ENCODE data around the gene VSIG10L.

DNA sequence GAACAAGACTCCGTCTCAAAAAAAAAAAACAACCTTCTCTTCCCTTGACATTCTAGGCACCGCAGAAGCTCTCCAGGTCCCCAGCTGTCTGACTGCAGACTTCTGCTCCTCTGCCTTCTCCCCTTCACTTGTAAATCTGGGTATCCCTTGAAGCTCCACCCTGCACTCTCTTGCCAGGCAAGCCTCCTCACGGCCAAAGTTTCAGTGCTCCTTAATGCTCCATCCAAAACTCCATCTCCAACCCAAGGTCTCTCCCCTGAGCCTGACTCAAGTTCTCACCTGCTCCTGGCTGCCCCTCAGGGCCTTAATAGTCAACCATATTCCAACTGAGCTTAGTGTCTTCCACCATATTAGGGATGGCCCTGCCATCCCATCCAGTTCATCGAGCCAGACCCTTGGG lies 28.3 kb upstream of the VSIG10L start:
- TF ChIP-seq, protein P1, sequence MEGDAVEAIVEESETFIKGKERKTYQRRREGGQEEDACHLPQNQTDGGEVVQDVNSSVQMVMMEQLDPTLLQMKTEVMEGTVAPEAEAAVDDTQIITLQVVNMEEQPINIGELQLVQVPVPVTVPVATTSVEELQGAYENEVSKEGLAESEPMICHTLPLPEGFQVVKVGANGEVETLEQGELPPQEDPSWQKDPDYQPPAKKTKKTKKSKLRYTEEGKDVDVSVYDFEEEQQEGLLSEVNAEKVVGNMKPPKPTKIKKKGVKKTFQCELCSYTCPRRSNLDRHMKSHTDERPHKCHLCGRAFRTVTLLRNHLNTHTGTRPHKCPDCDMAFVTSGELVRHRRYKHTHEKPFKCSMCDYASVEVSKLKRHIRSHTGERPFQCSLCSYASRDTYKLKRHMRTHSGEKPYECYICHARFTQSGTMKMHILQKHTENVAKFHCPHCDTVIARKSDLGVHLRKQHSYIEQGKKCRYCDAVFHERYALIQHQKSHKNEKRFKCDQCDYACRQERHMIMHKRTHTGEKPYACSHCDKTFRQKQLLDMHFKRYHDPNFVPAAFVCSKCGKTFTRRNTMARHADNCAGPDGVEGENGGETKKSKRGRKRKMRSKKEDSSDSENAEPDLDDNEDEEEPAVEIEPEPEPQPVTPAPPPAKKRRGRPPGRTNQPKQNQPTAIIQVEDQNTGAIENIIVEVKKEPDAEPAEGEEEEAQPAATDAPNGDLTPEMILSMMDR (IDR thresholded peaks at IDR 0.05; ENCODE audit: insufficient read depth, low read depth, low read length), result no peak
- no peak for TF ChIP-seq EZH2 (IDR thresholded peaks at IDR 0.05; ENCODE audit: insufficient read depth, low read length)

Data from astrocyte (in vitro differentiated cells and primary cell).